ENCODE measurements around the gene RALY.

Gene RALY

DNA sequence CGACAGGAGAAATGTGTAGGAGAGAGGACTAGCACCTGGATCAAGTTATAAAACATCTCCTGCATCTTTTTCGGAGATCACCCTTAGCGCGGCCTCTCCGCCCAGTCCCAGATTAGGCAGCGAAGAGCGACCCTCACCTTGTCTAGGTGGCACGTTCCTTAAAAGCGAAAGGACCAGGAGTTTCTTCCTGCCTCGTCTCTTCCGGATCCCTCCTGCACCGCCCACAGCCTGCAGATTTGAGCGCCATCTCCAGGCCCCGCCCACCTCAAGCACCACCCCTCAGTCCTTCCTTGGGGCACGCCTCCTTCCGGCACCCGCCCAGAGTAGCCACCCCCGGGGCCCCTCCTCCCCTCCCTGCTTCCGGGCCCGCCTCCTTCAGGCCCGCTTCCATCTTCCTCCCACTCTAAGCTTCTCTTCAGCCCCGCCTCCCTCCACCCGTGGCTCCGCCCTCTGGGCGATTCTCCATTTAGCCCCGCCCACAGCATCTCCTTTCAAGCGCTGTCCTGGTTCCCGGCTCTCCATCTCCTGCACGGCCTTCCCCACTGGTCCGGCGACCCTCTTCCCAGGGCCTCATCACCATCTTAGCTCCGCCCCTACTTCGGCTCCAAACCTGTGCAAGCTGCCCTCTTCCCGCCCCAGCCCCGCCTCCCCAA is 662 bp upstream of the RALY start:
- DNase-seq (ENCODE audit: low read depth) = peak; percentile 99
- H3K4me3 ChIP-seq (ENCODE audit: low read length) = peak overlapping the region; percentile 60
- TF ChIP-seq, protein P1, sequence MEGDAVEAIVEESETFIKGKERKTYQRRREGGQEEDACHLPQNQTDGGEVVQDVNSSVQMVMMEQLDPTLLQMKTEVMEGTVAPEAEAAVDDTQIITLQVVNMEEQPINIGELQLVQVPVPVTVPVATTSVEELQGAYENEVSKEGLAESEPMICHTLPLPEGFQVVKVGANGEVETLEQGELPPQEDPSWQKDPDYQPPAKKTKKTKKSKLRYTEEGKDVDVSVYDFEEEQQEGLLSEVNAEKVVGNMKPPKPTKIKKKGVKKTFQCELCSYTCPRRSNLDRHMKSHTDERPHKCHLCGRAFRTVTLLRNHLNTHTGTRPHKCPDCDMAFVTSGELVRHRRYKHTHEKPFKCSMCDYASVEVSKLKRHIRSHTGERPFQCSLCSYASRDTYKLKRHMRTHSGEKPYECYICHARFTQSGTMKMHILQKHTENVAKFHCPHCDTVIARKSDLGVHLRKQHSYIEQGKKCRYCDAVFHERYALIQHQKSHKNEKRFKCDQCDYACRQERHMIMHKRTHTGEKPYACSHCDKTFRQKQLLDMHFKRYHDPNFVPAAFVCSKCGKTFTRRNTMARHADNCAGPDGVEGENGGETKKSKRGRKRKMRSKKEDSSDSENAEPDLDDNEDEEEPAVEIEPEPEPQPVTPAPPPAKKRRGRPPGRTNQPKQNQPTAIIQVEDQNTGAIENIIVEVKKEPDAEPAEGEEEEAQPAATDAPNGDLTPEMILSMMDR (IDR thresholded peaks at IDR 0.05; ENCODE audit: insufficient read depth, low read depth, low read length, missing control alignments) = no peak

DNA sequence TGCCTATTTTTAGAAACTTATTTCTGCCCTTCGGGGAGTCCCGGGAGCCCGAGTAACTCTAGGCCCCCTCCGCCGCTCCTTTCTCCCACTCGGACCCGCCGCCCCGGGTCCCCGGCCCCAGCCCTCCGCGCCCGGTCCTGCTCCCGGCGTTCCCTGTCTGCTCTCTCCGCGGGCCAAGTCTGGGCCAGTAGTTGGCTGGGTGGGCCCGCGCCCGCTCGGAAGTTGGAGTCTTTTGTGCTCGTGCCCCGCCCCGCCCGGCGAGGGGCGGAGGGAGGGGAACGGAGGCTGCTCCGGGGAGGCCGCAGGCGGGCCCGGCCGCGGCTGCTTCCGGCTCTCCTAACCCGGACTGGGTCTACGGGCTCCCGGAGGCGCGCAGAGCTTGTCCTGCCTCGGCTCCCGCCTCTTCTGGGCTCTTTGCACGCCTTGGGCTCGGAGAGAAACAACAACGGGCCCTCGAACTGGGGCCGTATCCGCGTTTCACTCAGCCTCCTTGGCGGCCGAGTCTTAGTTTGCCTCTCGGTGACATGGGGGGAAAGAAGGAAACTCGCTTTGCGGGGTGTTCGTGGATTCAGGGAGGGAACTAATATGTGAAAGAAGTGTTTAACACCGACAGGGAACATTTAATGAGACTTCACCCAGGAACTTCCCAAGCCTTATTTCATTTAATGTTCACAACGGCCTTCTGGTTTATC is 657 bp downstream of the RALY start:
- peak overlapping the region; percentile 60 for H3K4me3 ChIP-seq (ENCODE audit: low read length)
- TF ChIP-seq, protein P1 (IDR thresholded peaks at IDR 0.05; ENCODE audit: insufficient read depth, low read depth, low read length, missing control alignments) = no peak
- DNase-seq (ENCODE audit: low read depth) = peak; percentile 85

DNA sequence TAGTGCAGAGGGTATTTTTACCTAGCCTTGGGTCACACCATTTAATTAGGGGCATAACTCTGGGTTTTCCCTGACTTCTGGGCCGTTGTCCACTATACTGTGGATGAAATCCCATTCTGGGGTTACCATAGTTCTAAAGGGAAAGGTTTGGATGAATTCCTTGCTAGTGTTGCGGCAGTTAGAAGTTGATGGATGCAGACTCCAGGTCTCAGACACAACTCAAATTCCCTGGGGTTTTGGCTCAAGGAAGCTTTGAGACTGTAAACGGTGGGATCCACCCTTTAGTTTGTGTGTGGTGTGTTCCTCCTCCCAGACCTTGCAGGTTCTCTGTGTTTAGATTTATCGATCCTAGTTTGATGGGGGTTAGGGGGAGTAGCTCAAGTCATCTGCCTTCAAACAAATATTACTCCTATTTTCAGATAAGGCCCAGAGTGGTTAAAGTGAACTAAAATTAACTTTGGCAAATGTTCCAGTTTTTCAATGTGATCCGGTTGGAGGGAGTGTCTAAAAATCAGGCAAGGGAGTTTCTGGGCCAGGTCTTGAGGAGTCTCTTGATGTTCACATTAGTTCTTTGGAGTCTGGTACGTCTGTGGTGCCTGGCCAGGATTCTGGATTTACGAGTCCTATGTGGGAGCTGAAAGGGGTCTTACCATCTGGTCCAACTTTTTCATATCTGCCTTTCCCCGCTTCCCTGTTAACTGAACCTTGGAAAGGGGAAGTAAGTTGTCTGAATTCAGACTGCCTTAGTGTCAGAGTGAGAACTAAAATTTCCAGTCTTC is 1.5 kb downstream of the RALY start:
- peak overlapping the region; percentile 60 for H3K4me3 ChIP-seq (ENCODE audit: low read length)
- peak; percentile 9 for DNase-seq (ENCODE audit: low read depth)
- TF ChIP-seq, protein P1 (IDR thresholded peaks at IDR 0.05; ENCODE audit: insufficient read depth, low read depth, low read length, missing control alignments) = no peak

DNA sequence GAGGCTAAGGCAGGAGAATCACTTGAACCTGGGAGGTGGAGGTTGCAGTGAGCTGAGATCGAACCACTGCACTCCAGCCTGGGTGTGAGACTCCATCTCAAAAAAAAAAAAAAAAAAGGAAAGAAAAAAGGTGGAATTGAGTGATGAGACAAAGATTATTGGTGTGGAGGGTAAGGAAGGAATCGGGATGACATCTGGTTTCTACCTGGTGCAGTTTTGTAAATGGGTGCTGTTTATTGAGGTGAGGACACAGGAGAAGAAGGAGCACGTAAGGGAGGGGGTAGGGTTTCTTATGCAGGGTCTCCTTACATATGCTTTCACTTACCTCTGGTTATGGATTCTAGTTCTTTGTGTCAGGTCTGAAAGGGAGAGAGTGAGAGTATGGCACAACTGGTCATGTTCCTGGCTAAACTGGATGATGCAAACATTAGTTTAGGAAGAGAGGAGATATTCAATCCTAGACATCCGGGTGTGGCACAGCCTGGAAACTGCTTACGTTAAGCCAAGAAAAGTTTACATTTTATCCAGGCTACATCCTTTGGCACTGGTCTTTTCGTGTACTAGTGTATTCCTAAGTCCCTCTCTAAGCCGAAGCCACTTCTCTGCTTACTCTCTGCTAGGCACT is 5.4 kb downstream of the RALY start:
- TF ChIP-seq, protein P1 (IDR thresholded peaks at IDR 0.05; ENCODE audit: insufficient read depth, low read depth, low read length, missing control alignments) = no peak
- peak; percentile 14 for DNase-seq (ENCODE audit: low read depth)
- H3K4me3 ChIP-seq (ENCODE audit: low read length) = no peak overlapping the region

DNA sequence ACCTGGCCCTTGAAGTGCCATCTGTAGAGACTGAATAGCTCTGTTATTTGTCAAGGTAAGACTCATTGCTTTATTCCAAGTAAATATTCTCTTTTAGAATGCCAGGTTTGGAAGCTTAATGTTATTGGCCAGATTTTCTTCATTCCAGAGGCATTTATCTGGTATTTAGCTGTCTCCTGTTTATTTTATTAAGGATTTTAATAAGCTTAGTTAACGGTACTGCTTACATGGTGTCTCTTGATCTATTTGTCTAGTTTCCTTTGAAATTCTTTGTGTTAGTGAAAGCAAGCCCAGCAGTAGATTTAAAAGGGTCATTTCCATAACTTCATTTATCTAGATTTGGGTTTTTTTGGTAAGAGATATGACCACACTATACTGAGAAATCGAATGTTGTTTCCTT is 7.7 kb downstream of the RALY start:
- no peak for DNase-seq (ENCODE audit: low read depth)
- TF ChIP-seq, protein P1 (IDR thresholded peaks at IDR 0.05; ENCODE audit: insufficient read depth, low read depth, low read length, missing control alignments) = no peak
- no peak overlapping the region for H3K4me3 ChIP-seq (ENCODE audit: low read length)

DNA sequence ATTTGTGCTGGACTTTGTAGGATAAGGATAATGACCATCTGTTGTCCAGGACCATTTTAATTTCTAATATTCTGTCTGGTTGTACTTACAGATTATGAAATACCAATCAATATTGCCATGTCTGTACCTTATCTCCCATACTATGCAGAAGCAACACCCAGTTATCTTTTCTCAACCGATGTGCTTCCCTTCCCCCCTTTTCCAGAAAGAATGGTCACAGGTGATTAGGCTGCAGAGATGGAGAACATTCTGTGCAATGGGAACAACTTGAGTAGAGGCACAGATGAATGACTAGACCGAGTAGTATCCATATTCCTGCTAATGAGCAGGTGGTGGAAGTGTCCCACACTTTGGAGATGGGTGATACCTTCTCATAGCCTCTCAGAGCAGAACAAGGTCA is 10.5 kb downstream of the RALY start:
- DNase-seq (ENCODE audit: low read depth) = no peak
- TF ChIP-seq, protein P1 (IDR thresholded peaks at IDR 0.05; ENCODE audit: insufficient read depth, low read depth, low read length, missing control alignments) = no peak
- no peak overlapping the region for H3K4me3 ChIP-seq (ENCODE audit: low read length)
